Keratinocyte (primary cell): Measurements from ENCODE around the gene ASTN1. TPM values are rescaled to one million over a fixed set of nuclear protein-coding genes. Genes with fewer than 3 reads are reported as not detected.
A peak's percentile ranks its signal among the peaks of the same experiment; 100 is the strongest.

ENCODE experiments used
- DNase-seq: peaks from one replicate; pipeline ENCODE4 v3.0.0-alpha.2; 2011; ENCODE audit warnings: low read depth, missing footprints, low spot score
- FAIRE-seq: peaks from 2 replicates; lab custom pipeline; 2011; peaks lifted over from hg19 to GRCh38; lab: Jason Lieb, UNC
- H2AFZ ChIP-seq: 2 replicates; pipeline ENCODE4 v1.6.0; 2012; ENCODE audit warnings: low read length, control low read depth, inconsistent platforms; ENCODE audit not compliant: control insufficient read depth
- H3K27ac ChIP-seq: 2 replicates; pipeline ENCODE4 v1.5.1; 2011; ENCODE audit warnings: low read length; ENCODE audit not compliant: control insufficient read depth, insufficient read depth
- H3K27me3 ChIP-seq: 3 replicates; pipeline ENCODE4 v1.6.0; 2011; ENCODE audit warnings: low read length; ENCODE audit not compliant: control insufficient read depth, insufficient read depth; ENCODE audit errors: extremely low read depth
- H3K36me3 ChIP-seq, 2 experiments: 2 replicates in 1 of 2; 3 replicates in 1 of 2; pipeline ENCODE4 v1.5.1; 2011; ENCODE audit warnings: low read length in 2 of 2, mild to moderate bottlenecking in 1 of 2; ENCODE audit not compliant: control insufficient read depth in 2 of 2, insufficient read depth in 2 of 2; ENCODE audit errors: extremely low read depth in 1 of 2
- H3K4me1 ChIP-seq: 3 replicates; pipeline ENCODE4 v1.5.1; 2011; ENCODE audit warnings: low read length; ENCODE audit not compliant: control insufficient read depth, insufficient read depth; ENCODE audit errors: extremely low read depth
- H3K4me2 ChIP-seq: 3 replicates; pipeline ENCODE4 v1.6.0; 2011; ENCODE audit warnings: low read depth, low read length; ENCODE audit not compliant: control insufficient read depth, insufficient read depth; ENCODE audit errors: extremely low read depth
- H3K4me3 ChIP-seq, 3 experiments: fragments of 200-600 bp in 1 of 3; sonication (generic) in 1 of 3; 2 replicates in 2 of 3; 3 replicates in 1 of 3; pipeline ENCODE4 v1.5.1; 2011 to 2016; ENCODE audit warnings: low read length in 3 of 3, mild to moderate bottlenecking in 3 of 3, control low read depth in 2 of 3, inconsistent platforms in 1 of 3, low read depth in 1 of 3, mixed read lengths in 1 of 3, mixed run types in 1 of 3, moderate library complexity in 1 of 3; ENCODE audit not compliant: control insufficient read depth in 2 of 3, insufficient read depth in 2 of 3; ENCODE audit errors: extremely low read depth in 1 of 3
- H3K79me2 ChIP-seq: 2 replicates; pipeline ENCODE4 v1.6.0; 2012; ENCODE audit warnings: low read length; ENCODE audit not compliant: control insufficient read depth, insufficient read depth
- H3K9ac ChIP-seq: 3 replicates; pipeline ENCODE4 v1.6.0; 2011; ENCODE audit warnings: low read length; ENCODE audit not compliant: control insufficient read depth, insufficient read depth; ENCODE audit errors: extremely low read depth
- H3K9me1 ChIP-seq: 3 replicates; pipeline ENCODE4 v1.6.0; 2011; ENCODE audit warnings: low read length; ENCODE audit not compliant: control insufficient read depth, insufficient read depth; ENCODE audit errors: extremely low read depth
- H3K9me3 ChIP-seq: 2 replicates; pipeline ENCODE4 v1.5.1; 2012; ENCODE audit warnings: low read depth, low read length; ENCODE audit not compliant: control insufficient read depth
- H4K20me1 ChIP-seq: 3 replicates; pipeline ENCODE4 v1.6.0; 2011; ENCODE audit warnings: low read length; ENCODE audit not compliant: control insufficient read depth, insufficient read depth; ENCODE audit errors: extremely low read depth
- CTCF ChIP-seq, 3 experiments: IDR thresholded peaks in 1 of 3; conservative IDR thresholded peaks in 1 of 3; optimal IDR thresholded peaks in 1 of 3; 2 replicates in 2 of 3; 3 replicates in 1 of 3; pipeline versions ENCODE3 to v1.5.1; 2011; ENCODE audit warnings: low read length in 3 of 3, mild to moderate bottlenecking in 3 of 3, moderate library complexity in 2 of 3, control low read depth in 1 of 3, inconsistent platforms in 1 of 3; ENCODE audit not compliant: insufficient read depth in 2 of 3; ENCODE audit errors: extremely low read depth in 1 of 3
- EZH2 ChIP-seq: IDR thresholded peaks from one replicate; pipeline ENCODE4 v1.6.1; 2012; ENCODE audit warnings: inconsistent platforms, mild to moderate bottlenecking, low read length, moderate library complexity
- dilution Hi-C: fragments of 300-500 bp; cut with MboI; formaldehyde crosslinking; loops from one replicate; pipeline ENCODE4 v1.7.0; 2020; ENCODE audit warnings: low sequenced_read_pairs; ENCODE audit not compliant: extremely low pct_ligation_motif_present
- polyA plus RNA-seq, 5 experiments: library from polyadenylated mRNA; depleted of rRNA in 3 of 5; stranded (reverse) in 3 of 5; stranded (forward) in 1 of 5; unstranded in 1 of 5; fragments of >200 nt; gene quantifications; 1 replicate in 1 of 5; 2 replicates in 3 of 5; 3 replicates in 1 of 5; pipeline versions ENCODE4 v1.2.1 to v1.2.3, GENCODE V29; 2011 to 2012; ENCODE audit warnings: missing spikeins in 2 of 5, low read depth in 1 of 5, low replicate concordance in 1 of 5

The ASTN1 gene
- polyA plus RNA-seq, 1 donor (not counting 4 experiments of a cell fraction or from before 2014, with no cell fraction given), result 0.08 TPM

GRCh38 chr1:176858433-176858916, 306.0 kb downstream of the ASTN1 start:
- Histone ChIP-seq H3K79me2 (no peaks in the 10 kb centered on the region), H3K9ac (no peak overlapping the region), H3K27me3 (no peaks in the 10 kb centered on the region), H2AFZ (no peak overlapping the region), H3K27ac (no peak overlapping the region), H4K20me1 (no peaks in the 10 kb centered on the region), H3K4me1 (peaks cover 13% of the 10 kb centered on the region), H3K4me2 (no peak overlapping the region), H3K9me3 (no peaks in the 10 kb centered on the region), H3K36me3 (no peaks in the 10 kb centered on the region), H3K9me1 (no peaks in the 10 kb centered on the region), H3K4me3 (no peak overlapping the region)
- DNase-seq, result no peak
- no peak for FAIRE-seq
- dilution Hi-C loops, result no loop called here
- TF ChIP-seq CTCF (optimal IDR thresholded peaks at IDR 0.05 in 1 of 3, IDR thresholded peaks at IDR 0.05 in 1 of 3, conservative IDR thresholded peaks at IDR 0.05 in 1 of 3; ENCODE audit: extremely low read depth in 1 of 3, insufficient read depth in 2 of 3, low read length in 3 of 3) (no peak), EZH2 (no peak)

DNA sequence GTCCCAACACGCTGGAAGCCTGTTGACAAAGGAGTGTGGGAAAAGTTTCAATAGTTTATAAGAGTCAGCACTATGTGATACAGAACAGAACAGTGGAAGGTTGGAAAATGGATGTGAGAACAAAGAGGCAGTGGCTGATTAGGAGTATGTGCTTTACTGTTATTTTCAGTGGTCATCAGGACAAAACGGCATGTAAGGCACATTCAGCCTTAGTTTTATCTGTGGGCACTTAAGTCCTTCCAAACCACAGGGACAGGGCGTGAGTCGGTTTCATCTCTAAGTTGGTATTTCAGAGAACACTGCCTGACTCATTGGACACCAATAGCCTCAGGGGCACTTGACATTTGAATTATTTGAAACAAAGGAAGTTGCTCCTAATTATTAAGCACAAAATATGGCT, 306.9 kb downstream of the ASTN1 start:
- dilution Hi-C loops, result no loop called here
- H3K27ac ChIP-seq, result no peak overlapping the region
- no peaks in the 10 kb centered on the region for H3K36me3 ChIP-seq

More for the DNA sequence above, 306.9 kb downstream of the ASTN1 start:
- Histone ChIP-seq H3K79me2 (no peaks in the 10 kb centered on the region), H3K27me3 (no peaks in the 10 kb centered on the region), H3K4me3 (no peak overlapping the region), H3K9ac (no peak overlapping the region), H3K4me1 (peaks cover 13% of the 10 kb centered on the region), H2AFZ (no peak overlapping the region), H3K9me1 (no peaks in the 10 kb centered on the region), H3K4me2 (peak overlapping the region; percentile 52), H3K9me3 (no peaks in the 10 kb centered on the region), H4K20me1 (no peaks in the 10 kb centered on the region)
- TF ChIP-seq EZH2 (no peak), CTCF (optimal IDR thresholded peaks at IDR 0.05 in 1 of 3, IDR thresholded peaks at IDR 0.05 in 1 of 3, conservative IDR thresholded peaks at IDR 0.05 in 1 of 3; ENCODE audit: extremely low read depth in 1 of 3, insufficient read depth in 2 of 3, low read length in 3 of 3) (no peak)
- peak; percentile 94 for FAIRE-seq
- peak; percentile 21 for DNase-seq
